GM10847 (cell line): ENCODE data around the gene ALDH1A3.

Experiments used
- POLR2A ChIP-seq: IDR thresholded peaks from 2 replicates; pipeline ENCODE4 v1.6.1; 2011; ENCODE audit not compliant: insufficient read length; ENCODE audit errors: extremely low read depth

ALDH1A3 gene

GRCh38 chr15:100879464-100880138, at the start of gene ALDH1A3:
Gene ALDH1A3, plus strand, starts transcription at chr15:100879831. Its CDS starts 77 bp downstream, at chr15:100879908.
- no peak for TF ChIP-seq POLR2A

GRCh38 chr15:100831467-100831866, 48.2 kb upstream of the ALDH1A3 start:
- TF ChIP-seq POLR2A: no peak

GRCh38 chr15:100832149-100832942, 47.3 kb upstream of the ALDH1A3 start:
- no peak for TF ChIP-seq POLR2A

- no peak for TF ChIP-seq POLR2A
Measured at GRCh38 chr15:100833417-100834389, 45.9 kb upstream of the ALDH1A3 start.

GRCh38 chr15:100834731-100835130, 44.9 kb upstream of the ALDH1A3 start:
- no peak for TF ChIP-seq POLR2A

- TF ChIP-seq POLR2A: no peak
Measured at GRCh38 chr15:100835636-100836035, 44.0 kb upstream of the ALDH1A3 start.

GRCh38 chr15:100836501-100836900, 43.1 kb upstream of the ALDH1A3 start:
- TF ChIP-seq POLR2A: no peak

GRCh38 chr15:100841426-100841825, 38.2 kb upstream of the ALDH1A3 start:
- TF ChIP-seq POLR2A: no peak

GRCh38 chr15:100842756-100843730, 36.6 kb upstream of the ALDH1A3 start:
- no peak for TF ChIP-seq POLR2A

- TF ChIP-seq POLR2A: no peak
Measured at GRCh38 chr15:100844167-100844566, 35.5 kb upstream of the ALDH1A3 start.

GRCh38 chr15:100844778-100845177, 34.9 kb upstream of the ALDH1A3 start:
- TF ChIP-seq POLR2A: no peak

GRCh38 chr15:100847194-100847593, 32.4 kb upstream of the ALDH1A3 start:
- TF ChIP-seq POLR2A: no peak

- no peak for TF ChIP-seq POLR2A
Measured at GRCh38 chr15:100849021-100849854, 30.4 kb upstream of the ALDH1A3 start.
